Measurements from ENCODE around the gene NES. TPM values are rescaled to one million over a fixed set of nuclear protein-coding genes. Genes with fewer than 3 reads are reported as not detected.
A peak's percentile ranks its signal among the peaks of the same experiment; 100 is the strongest.

The NES gene
- total and polyA plus RNA-seq, 2 of the 8 experiments (the other 6 are each of a cell fraction or from before 2014, with no cell fraction given), result 13.3 to 135 TPM

DNA sequence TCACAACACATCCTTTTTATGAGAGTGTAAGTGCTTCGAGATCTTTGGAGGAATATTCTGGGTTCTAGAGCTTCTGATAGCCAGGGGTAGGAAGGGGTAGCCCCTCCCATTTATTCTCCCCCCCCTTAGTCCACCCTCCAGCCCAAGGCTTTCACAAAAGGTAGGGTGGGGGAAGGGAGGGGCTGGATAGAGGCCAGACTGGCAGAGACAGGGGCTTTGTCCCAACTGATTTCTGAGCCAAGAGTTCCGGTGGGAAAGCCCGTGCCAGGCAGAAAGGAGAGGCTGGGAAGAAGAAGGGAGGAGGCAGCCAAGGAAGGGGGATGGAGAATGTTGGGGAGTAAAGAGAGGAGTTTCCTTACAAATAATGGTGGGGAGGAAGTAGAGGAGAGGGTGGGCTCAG is 32.2 kb downstream of the NES start:
- Histone ChIP-seq H3K27ac (ENCODE audit: low read depth, low read length) (no peak overlapping the region), H3K23ac (ENCODE audit: insufficient read length) (no peak overlapping the region), H3K36me3 (ENCODE audit: control insufficient read depth in 2 of 4, insufficient read depth in 4 of 4, low read length in 3 of 4) (no peaks in the 10 kb centered on the region), H3K23me2 (ENCODE audit: low read depth, low read length) (peaks cover 13% of the 10 kb centered on the region; the same call in 1 of the 2 replicates), H2BK5ac (ENCODE audit: low read depth, low read length) (no peak overlapping the region), H3K79me2 (ENCODE audit: control insufficient read depth in 1 of 2, insufficient read depth in 2 of 2, low read length in 2 of 2) (no peaks in the 10 kb centered on the region), H2AFZ (ENCODE audit: low read length) (no peak overlapping the region), H3K9me3 (ENCODE audit: insufficient read depth in 2 of 2, low read depth in 1 of 2, low read length in 1 of 2) (no peaks in the 10 kb centered on the region), H4K91ac (replicated peaks; ENCODE audit: insufficient read length, low read length) (no peak overlapping the region), H3K27me3 (replicated peaks in 1 of 4; ENCODE audit: control insufficient read depth in 3 of 4, extremely low read depth in 1 of 4, insufficient read depth in 3 of 4, low read length in 3 of 4) (peaks cover 11 to 72% (median 55%) of the 10 kb centered on the region in 4 experiments), H3K4me3 (ENCODE audit: extremely low read depth in 1 of 4, insufficient read depth in 2 of 4, low read depth in 3 of 4, low read length in 4 of 4) (no peak overlapping the region), H2AK5ac (ENCODE audit: low read depth, low read length) (no peak overlapping the region; the same call in 1 of the 2 replicates), H3K79me1 (ENCODE audit: low read depth, low read length) (no peaks in the 10 kb centered on the region), H3K18ac (ENCODE audit: extremely low read depth, low read length) (no peak overlapping the region), H4K20me1 (replicated peaks in 1 of 2; ENCODE audit: control insufficient read depth in 1 of 2, insufficient read depth in 2 of 2, low read length in 2 of 2) (peaks cover 0 to 6% of the 10 kb centered on the region in 2 experiments), H4K8ac (ENCODE audit: extremely low read depth, insufficient read depth, low read length) (no peak overlapping the region), H2BK120ac (replicated peaks; ENCODE audit: low read depth, low read length) (no peak overlapping the region), H3K4ac (replicated peaks; ENCODE audit: insufficient read length, low read depth, low read length) (no peak overlapping the region), H2BK20ac (ENCODE audit: low read length) (no peak overlapping the region), H3K56ac (replicated peaks; ENCODE audit: insufficient read length, low read depth, low read length) (no peak overlapping the region), H3K4me2 (ENCODE audit: insufficient read depth in 1 of 2, low read depth in 2 of 2, low read length in 2 of 2) (no peak overlapping the region), H2BK12ac (ENCODE audit: low read depth, low read length) (no peak overlapping the region), H2BK15ac (ENCODE audit: low read length) (peak overlapping the region; percentile 40; the same call in 1 of the 2 replicates), H3K14ac (ENCODE audit: insufficient read length) (no peak overlapping the region), H3K9ac (replicated peaks in 1 of 4; ENCODE audit: extremely low read depth in 1 of 4, low read depth in 3 of 4, low read length in 3 of 4) (no peak overlapping the region), H4K5ac (ENCODE audit: insufficient read length, low read depth, low read length) (no peak overlapping the region), H3K4me1 (replicated peaks in 1 of 4; ENCODE audit: control insufficient read depth in 3 of 4, insufficient read depth in 4 of 4, low read length in 3 of 4) (peaks cover 8 to 23% (median 15%) of the 10 kb centered on the region in 4 experiments)
- CTCF ChIA-PET (ENCODE audit: partially characterized antibody), result interaction anchor here (0.5 to 43.0 kb wide), 7 partner anchors 15 to 1777 kb away, joined by 3 to 868 read pairs (median 6); partner anchors contain the start of genes HAPLN2, NES and NTRK1
- WGBS, 2 experiments (ENCODE audit: extremely low coverage in 1 of 2, insufficient coverage in 1 of 2, insufficient read length in 1 of 2, insufficient replicate concordance in 2 of 2, low coverage in 1 of 2, low lambda C conversion rate in 2 of 2, missing lambda C conversion rate in 1 of 2), result 87% methylated on average over 3 of the region's 3 CpGs; no CpG with 5 or more reads in 1 of the 2 experiments
- TF ChIP-seq SP2 (IDR thresholded peaks at IDR 0.05; ENCODE audit: low read length), result no peak
- TF ChIP-seq EP300 (IDR thresholded peaks at IDR 0.05; ENCODE audit: borderline replicate concordance in 1 of 2, low read depth in 2 of 2, low read length in 2 of 2), result no peak
- TF ChIP-seq SP4 (IDR thresholded peaks at IDR 0.05; ENCODE audit: low read length), result no peak
- TF ChIP-seq BACH1 (IDR thresholded peaks at IDR 0.05; ENCODE audit: low read length), result no peak
- no peak for TF ChIP-seq SIRT6 (IDR thresholded peaks at IDR 0.05; ENCODE audit: low read length)
- no peak for TF ChIP-seq SIN3A (conservative IDR thresholded peaks at IDR 0.05 in 1 of 2, IDR thresholded peaks at IDR 0.05 in 1 of 2; ENCODE audit: low read depth in 1 of 2, low read length in 2 of 2)
- no peak for TF ChIP-seq BRCA1 (IDR thresholded peaks at IDR 0.05; ENCODE audit: low read depth, low read length)
- TF ChIP-seq, protein P1, sequence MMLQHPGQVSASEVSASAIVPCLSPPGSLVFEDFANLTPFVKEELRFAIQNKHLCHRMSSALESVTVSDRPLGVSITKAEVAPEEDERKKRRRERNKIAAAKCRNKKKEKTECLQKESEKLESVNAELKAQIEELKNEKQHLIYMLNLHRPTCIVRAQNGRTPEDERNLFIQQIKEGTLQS (IDR thresholded peaks at IDR 0.05; ENCODE audit: insufficient read depth, low read depth, low read length), result no peak
- no peak for TF ChIP-seq CBX5 (IDR thresholded peaks at IDR 0.05; ENCODE audit: low read depth, low read length)
- TF ChIP-seq TAF1 (IDR thresholded peaks at IDR 0.05; ENCODE audit: low read depth, low read length), result no peak
- POLR2A ChIA-PET (ENCODE audit: partially characterized antibody), result interaction anchor here (1.4 to 4.5 kb wide), 4 partner anchors 18 to 60 kb away, joined by 3 to 22 read pairs (median 10); partner anchors contain the start of gene NES
- DNase-seq (ENCODE audit: low read depth in 1 of 2, low spot score in 2 of 2) (no peak), FAIRE-seq (no peak)
